HEK293T (cell line): Measurements from ENCODE around the gene PPP1R3C.

ENCODE experiments used
- BHLHE40 ChIP-seq: fragments of 450-650 bp; IDR thresholded peaks from 2 replicates; pipeline ENCODE4 v1.6.1; 2016; ENCODE audit warnings: mild to moderate bottlenecking, moderate library complexity, borderline replicate concordance
- ELF4 ChIP-seq: fragments of 450-650 bp; IDR thresholded peaks from 2 replicates; pipeline ENCODE4 v1.6.1; 2017; ENCODE audit warnings: antibody characterized with exemption
- FOXA1 ChIP-seq: fragments of 450-650 bp; IDR thresholded peaks from 2 replicates; pipeline ENCODE4 v1.6.1; 2016; ENCODE audit warnings: mild to moderate bottlenecking
- FOXK2 ChIP-seq: fragments of 450-650 bp; IDR thresholded peaks from 2 replicates; pipeline ENCODE4 v1.6.1; 2016; ENCODE audit warnings: mild to moderate bottlenecking
- FOXM1 ChIP-seq: fragments of 450-650 bp; IDR thresholded peaks from 2 replicates; pipeline ENCODE4 v1.6.1; 2017; ENCODE audit warnings: mild to moderate bottlenecking, borderline replicate concordance
- LEF1 ChIP-seq: fragments of 450-650 bp; IDR thresholded peaks from 2 replicates; pipeline ENCODE4 v1.6.1; 2017; ENCODE audit warnings: mild to moderate bottlenecking, borderline replicate concordance
- NFRKB ChIP-seq: fragments of 450-650 bp; IDR thresholded peaks from 2 replicates; pipeline ENCODE4 v1.6.1; 2016; ENCODE audit warnings: mild to moderate bottlenecking, moderate library complexity
- SP1 ChIP-seq: fragments of 450-650 bp; IDR thresholded peaks from 2 replicates; pipeline ENCODE4 v1.6.1; 2017
- SUZ12 ChIP-seq: fragments of 450-650 bp; IDR thresholded peaks from 2 replicates; pipeline ENCODE4 v1.6.1; 2016; ENCODE audit warnings: mild to moderate bottlenecking
- TARDBP ChIP-seq: fragments of 450-650 bp; IDR thresholded peaks from 2 replicates; pipeline ENCODE4 v1.6.1; 2016

- TF ChIP-seq FOXM1, result no peak
- TF ChIP-seq BHLHE40, result no peak
- TF ChIP-seq ELF4, result no peak
- TF ChIP-seq NFRKB, result no peak
- TF ChIP-seq FOXA1, result no peak
- no peak for TF ChIP-seq SUZ12
- TF ChIP-seq LEF1, result no peak
- TF ChIP-seq SP1, result no peak
- no peak for TF ChIP-seq FOXK2
- no peak for TF ChIP-seq TARDBP
These were observed 26.9 kb downstream of the PPP1R3C start for GRCh38 chr10:91605968-91606367.
